NCI-H345 (cell line): ENCODE data around the gene CASKIN2.
A peak's percentile ranks its signal among the peaks of the same experiment; 100 is the strongest.
"Not testable (repeated sequence)": the region's sequence is repeated elsewhere in the genome, so short reads cannot be mapped to it uniquely, and the experiment has no call there.

Experiments
- DNase-seq: peaks from one replicate; lab custom pipeline; 2025; lab: John Stamatoyannopoulos, UW

The CASKIN2 gene

DNA sequence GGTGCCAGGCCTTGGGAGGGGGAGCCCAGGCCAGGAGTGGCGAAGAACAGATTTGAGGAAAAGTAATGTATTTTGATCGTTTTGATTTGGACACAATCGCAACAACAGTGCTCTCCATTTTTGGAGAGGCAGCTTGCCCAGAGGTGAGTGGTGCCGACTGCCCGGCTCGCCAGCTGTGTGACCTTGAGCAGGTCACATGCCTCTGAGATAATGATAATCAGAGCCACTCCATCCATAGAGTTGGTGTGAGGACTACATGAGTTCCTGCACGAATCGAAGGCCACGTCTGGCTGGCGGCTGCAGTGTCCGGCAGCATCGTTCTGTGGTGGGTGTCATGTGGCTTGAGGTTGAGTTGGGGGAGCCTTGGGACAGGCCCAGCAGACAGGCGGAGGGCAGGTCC is 30.8 kb upstream of the CASKIN2 start:
- DNase-seq = no peak

DNA sequence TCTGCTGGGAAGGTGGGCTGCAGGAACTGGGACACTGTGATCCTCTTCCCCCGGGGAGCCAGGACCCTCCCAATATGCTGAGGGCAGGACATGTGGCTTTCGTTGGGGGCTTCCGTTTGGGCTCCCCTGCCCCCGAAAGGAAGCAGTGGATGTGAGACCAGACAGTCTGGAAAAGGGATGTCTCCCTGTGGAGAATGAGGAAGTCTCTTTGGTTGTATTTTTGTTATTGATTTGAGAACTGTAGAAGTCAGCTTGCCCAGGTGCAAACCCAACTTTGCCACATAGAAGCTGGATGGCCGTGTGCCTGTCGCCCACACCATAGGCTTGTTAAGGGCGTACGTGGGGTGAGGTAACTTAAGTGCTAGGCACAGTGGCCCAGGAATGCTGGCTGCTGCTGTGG is 28.9 kb upstream of the CASKIN2 start:
- no peak for DNase-seq

DNA sequence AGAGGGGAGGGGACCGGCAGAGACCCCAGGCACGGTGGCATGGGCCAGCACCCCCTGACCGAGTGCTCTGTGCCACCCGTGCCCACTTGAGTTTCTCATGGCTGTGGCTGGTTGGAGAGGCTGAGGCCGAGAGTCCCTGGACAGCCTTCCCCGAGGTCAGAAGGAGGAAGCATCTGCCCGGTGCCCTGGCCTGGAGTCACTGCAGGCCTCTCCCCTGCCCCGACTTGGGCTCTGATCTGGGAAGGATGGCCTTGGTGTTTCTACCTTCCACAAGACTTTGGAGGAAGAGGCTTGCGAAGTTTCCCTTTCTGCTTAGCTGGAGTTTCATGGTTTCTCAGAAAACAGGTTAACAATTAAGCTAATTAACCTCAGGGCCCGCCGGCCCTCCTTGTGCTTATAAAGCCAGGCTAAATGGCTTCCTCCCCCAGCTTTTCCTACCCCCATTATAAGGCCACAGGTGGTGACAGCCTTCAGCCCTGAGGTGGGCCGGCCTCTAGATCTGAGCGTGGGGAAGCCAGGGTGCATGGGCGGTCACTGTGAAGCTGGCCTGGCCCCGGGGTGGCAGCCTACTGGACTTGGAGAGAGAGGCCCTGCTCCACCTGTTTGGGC is 27.5 kb upstream of the CASKIN2 start:
- DNase-seq = no peak

DNA sequence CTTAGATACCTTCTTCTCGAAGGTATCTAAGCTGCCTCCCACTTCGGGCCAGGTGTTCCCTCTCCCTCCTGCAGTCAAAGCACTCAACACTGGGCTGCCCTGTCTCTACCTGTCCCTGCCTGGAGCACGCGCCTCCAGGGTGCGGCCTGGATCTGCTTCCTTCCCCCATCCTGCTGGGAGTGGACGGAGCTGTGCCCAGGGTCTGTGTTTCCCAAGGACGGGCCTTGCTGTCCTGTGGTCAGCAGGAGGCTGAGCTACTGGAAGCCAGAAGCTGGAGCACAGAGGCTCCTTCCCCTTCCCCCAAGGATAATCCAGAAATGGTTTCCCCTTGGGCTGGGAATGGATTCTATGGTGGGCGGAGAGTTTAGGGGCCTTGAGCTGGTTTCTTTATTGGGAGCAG is 26.9 kb upstream of the CASKIN2 start:
- DNase-seq = no peak

DNA sequence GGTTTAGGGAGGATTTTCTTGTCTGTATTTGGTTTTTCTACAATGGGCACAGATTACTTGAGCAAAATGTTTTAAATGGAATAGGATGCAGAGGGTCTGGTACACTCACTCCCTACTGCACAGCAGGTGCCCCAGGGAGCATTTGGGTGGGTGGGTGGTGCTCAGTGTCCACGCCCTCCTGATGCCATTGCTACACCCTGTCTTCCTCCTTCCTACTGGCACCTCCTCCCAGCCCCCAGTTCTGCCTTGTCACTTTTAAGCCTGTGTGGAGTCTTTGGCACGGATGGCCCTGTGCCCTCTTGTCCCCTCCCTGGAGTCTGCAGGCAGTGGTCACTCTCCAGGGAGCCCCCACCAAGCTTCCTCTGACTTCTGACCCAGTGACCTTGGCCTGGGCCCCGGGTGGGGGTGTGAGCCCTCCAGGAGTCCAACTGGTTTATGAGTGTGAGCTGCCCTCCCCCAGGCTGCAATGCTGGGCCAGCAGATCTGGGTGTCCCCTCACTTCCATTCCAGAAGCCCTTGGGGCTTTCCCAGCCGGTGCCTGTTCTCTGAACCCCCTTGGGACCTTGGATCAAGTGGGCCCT is 25.7 kb upstream of the CASKIN2 start:
- no peak for DNase-seq

DNA sequence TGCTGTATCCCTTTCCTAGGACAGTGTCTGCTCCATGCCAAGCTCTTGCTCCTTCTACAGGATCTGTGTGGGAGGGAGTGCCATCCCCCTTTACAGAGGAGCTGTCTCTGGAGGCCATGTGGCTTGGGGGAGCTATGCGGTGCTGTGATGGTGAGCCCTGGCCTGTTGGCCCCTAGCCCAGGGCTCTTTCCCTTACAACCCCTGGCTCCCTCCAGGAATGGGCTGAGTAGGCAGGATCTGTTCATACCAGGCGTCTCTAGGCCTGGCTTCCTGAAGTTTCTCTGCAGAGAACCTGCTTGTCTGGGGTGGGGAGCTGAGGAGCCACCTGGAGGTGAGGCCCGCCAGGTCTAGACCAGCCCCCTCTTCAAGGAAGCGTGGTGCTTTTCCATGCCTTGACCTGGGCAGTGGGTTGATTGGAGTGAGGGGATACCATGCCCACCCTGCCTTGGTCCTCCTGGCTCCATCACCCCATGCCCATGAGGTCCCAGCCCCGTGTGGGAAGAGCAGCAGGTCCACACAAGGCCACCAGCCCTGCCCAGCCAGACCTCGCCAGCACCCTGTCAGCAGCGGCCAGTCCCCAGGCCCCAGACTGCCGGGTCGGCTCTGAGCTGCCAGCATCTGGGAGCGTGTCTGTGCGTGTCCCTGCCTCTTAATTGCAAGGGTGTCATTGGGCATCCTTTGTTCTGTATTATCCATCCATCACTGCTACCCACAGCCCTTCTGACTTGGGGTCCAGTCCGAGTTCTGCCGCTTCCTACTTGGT is 24.8 kb upstream of the CASKIN2 start:
- no peak for DNase-seq

DNA sequence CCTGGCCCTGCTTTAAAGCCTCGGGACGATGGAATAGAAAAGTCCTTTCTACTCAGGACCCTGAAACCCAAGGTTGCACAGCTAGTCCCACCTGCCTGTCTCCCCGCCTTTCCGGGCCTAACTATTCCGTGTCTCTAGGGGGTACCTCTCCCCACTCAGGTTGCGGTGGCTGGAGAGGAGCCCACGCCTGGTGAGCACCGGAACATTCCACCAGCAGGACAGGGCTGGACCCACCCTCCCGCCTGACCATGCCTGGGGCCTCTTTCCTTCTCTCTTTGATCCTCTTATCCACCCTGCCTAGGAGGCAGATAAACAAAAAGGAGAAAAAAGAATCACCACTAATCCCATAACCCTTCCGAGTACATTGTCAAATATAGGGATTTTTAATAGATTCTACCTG is 21.0 kb upstream of the CASKIN2 start:
- DNase-seq = no peak

DNA sequence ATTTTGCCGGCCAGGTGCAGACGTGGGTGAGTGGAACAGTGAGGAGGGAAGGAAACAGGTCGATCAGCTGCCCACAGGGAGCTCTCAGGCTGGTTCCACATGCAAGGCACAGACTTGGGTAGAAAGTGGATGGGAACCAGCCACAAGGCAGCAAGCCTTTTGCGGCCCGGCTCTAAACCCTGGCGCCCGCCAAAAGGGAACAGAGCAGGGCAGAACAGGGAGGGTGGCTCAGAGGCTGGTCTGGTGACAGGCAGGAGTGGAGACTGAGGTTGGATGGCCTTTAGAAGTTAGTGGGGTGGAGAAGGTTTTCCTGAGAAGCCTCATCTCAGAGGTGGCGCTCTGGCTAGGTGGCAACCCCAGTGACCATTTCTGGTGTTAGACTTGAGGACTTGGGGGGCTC is 20.5 kb upstream of the CASKIN2 start:
- no peak for DNase-seq

DNA sequence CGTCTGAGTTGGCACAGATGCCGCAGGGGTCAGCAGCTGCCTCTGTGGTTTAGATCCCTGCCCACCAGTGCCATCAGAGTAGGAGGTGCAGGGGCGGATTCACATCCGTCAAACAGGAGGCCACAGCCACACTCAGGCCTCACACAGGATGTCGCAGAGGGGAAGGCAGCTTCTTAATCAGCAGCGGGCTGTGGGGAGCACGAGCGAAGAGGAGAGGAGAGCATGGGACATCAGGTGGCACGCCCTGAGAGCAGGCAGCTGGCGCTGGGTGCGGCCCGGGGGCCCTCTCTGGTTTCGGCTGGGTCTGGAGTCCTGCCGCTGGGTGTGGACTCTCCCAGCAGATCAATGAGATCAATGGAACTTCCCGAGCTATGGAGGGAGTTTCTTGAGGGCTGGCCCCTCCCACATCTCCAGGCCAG is 19.8 kb upstream of the CASKIN2 start:
- DNase-seq = no peak

DNA sequence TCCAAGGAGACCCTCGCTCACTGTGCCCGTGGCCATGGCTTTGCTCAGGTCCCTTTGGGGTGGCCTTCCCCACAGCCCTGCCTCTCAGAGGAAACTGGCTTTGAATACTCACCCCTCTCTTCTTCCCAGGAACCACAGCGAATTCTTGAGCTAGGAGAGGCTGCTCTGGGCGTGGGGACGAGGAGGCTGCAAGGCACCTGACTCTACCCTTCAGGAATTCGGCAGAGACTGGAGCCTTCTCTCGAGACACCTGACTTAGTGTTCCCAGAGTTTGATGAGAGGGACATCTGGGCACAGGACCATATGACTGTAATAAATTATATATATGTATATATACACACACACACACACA is 16.4 kb upstream of the CASKIN2 start:
- DNase-seq = no peak

DNA sequence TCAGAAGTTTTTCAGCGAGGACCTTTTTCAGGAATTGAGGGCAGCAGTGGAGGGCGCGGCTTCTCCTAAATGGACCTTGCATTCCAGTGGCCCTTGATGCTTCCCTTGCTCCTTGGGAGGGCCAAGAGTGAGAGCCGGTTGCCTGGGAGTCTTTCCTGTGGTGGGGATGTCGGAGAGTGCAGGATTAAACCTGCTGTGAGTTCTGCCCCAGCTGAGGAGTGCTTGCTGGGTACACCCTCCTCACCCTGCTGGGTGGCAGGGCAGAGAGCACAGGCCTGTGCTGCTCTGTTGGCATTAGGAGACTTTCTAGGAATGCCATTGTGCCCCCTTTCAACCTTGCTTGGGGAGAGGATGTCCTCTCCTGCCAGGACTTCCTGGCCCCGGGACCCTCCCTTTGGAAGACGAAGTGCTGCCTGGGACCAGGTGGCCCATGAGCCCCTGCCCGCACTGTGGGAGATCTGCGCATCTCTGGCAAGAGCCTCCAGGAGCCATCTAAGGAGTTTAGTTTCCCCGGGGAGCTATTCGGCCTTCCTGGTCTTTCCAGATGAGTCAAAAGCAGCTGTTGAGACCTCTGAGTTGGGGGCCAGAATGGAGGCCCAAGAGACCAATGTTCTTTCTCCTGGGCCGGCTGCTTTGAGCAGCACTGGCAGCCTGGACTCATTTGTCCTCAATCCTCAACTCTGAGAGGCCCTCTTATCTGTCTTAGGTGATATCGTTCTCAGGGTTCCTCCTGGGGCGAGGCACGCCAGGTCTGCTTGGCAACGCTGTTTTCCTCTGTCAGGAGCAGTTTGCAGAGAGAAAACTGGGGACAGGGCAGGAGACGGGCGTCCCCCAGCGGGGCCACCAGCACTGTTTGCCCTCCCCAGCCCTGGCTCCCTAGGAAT is 15.7 kb upstream of the CASKIN2 start:
- DNase-seq = no peak

DNA sequence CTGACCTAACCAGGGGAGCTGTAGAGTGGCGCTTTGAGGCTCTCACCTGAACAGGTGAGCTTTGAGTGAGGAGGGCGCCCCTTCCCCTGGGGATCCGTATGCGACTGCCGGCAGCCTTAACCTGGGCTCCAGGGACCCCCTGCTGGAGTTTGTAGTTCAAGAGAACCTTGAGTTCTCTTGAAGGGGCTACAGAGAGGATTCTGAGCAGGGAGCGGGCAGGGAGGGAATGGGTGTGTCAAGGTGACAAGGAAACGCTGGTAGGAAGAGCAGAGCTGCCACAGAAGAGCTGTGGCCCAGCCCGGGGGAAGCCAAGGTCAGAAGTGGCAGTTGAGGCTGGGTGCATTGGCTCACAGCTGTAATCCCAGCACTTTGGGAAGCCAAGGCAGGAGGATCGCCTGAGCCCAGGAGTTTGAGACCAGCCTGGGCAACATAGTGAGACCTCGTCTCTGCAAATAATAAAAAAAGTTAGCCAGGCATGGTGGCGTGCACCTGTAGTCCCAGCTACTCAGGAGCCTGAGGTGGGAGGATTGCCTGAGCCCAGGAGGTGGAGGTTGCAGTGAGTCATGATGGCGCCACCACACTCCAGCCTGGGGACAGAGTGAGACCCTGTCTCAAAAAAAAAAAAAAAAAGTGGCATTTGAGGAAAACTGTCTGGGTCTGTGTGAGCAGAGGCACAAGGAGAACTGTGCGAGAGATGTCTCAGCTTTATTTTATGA is 11.4 kb upstream of the CASKIN2 start:
- DNase-seq = no peak

DNA sequence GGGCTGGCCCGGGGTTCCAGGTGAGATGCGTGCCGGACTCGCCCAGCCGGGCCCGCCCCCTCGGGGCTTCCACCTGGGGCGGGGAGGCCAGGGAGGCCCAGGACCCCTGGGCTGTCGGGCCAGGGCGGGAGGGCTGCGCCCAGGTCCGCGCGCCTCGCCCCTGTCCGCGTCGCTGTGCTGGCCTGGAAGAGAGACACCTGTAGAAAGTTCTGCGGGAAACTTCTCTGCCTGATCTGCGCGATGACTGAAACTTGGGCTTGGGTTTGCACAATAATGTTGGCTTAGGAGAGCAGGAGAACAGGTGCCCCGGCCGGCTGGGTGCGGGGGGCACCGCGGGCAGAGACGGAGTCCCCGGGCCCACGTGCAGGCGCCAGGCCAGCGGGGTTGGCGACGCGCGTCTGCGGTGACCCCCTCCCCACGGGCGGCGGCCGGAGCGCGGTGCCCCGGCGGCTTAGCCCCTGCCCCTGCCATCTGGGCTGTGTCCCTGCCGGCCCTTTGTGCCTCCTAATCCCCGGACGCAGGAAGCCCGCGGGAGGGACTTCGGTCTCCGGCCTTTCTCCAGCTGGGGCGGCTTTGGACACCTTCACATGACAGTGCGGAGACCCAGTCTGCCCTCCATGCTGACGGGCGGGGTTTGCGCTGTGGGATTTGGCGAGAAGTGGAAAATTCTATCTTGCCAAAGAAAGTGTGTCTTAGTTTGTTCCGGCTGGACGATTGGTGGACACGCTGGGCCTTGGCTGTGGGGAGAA is 10.6 kb upstream of the CASKIN2 start:
- no peak for DNase-seq

DNA sequence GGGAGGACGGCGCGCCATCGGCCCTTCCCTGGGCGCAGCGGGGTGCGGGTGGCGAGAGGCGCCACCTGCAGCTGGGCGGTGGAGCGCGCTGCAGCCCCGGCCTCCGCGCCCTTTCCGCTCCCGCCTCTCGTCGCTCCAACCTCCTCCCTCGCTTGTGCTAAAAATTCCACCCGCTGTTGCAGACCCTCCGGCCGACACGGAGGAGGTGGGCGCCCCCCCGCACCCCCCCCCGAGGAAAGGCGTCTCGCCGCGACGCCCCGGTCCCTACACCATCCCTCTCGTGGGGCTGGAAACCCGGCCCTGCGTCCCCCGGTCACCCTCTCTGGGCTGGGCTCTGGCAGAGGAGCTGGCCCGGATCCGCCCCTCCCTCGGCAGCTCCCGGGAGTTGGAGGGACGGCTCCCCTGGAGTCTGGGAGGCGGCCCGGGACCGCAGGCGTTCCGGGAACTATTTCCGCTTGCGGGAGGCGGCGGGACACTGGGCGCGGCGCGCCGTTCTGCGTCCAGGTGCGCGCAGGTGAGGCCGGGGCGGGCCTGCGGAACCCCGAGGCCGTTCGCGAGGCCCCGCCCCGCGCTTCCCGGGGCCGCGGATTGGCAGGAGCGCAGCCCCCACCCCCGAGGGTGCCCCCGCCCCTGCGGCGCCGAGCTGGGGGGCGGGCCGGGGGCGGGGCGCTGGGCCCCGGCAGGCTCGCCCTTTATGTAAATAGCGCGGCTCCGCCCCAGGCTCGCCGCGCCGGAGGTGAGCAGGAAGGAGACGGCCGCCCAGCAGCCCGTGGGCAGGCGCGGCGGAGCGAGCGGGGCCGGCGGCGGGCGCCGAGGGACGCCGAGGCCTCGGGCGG is 9.9 kb upstream of the CASKIN2 start, which contains the start of gene LLGL2:
Gene LLGL2 (plus strand): TSS at position 728 of the 836 bp plus-strand sequence. CDS start 17,730 bp downstream, outside the sequence.
- DNase-seq = peak; percentile 98

DNA sequence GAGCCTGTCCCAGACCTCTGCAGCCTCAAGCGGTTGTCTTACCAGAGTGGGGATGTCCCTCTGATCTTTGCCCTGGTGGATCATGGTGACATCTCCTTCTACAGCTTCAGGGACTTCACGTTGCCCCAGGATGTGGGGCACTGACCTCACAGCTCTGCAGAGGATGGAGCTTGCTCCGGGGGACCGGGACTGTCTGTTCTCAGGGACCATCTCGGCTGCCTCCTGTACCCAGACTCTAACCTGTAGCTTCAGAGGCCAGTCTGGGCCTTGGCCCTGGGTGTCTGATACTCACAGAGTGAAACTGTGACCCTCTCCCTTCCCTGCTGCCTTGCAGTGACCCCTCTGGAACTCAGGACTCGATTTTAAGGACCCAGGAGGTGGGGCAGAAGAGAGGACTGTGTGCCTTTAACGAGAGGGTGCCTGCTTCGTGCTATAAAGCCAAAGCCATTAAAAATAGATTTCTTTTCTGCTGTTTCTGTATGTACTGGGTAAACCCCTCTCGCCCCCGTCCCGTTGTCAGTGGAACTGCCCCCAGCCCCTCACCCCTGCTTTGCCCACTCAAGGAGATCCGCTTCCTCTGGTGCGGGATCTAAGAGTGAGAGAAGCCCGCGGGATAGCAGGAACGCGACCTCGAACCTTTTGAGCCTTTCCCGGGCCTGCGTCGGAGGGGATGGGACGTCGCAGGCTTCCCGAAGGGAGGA is 9.1 kb upstream of the CASKIN2 start:
- no peak for DNase-seq

DNA sequence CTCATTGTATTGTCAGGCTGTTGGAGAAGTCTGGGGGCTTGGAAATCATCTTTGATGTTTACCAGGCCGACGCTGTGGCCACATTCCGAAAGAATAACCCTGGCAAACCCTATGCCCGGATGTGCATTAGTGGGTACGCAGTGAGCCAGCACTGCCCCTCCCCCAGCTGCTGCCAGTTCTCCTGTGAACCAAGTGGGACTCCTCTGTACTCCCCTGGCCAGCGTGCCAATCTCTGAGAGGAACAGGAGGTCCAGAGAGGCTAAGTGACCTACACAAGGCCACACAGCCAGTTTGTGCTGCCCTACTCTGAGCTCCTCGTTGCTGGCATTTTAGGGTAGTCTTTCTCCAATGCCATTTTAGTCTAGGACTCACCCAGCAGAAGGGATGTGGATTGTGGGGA is 8.3 kb upstream of the CASKIN2 start:
- no peak for DNase-seq

DNA sequence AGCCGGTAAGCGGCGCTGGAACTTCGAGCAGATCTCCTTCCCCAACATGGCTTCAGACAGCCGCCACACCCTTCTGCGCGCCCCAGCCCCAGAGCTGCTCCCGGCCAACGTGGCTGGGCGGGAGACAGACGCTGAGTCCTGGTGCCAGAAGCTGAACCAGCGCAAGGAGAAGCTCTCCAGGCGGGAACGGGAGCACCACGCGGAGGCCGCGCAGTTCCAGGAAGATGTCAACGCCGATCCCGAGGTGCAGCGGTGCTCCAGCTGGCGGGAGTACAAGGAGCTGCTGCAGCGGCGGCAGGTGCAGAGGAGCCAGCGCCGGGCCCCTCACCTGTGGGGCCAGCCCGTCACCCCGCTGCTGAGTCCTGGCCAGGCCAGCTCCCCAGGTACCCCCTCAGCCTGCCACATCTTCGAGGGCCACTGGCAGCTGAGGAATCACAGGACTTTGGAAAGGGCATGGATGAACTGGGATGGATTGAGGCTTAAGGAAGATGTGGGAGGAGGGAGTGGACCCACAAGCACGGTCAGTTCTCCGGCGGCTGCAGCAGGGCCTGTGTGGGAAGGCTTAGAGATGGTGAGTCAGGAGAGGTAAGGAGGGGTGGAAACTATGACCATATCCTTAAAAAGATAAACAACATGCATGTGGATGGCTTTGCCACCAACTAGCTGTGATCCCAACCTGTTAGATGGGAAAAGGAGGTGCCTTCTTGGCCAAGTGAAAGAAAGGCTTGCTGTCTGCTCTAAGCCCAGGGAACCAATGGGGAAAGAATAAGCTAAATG is 6.8 kb upstream of the CASKIN2 start:
- DNase-seq = no peak

DNA sequence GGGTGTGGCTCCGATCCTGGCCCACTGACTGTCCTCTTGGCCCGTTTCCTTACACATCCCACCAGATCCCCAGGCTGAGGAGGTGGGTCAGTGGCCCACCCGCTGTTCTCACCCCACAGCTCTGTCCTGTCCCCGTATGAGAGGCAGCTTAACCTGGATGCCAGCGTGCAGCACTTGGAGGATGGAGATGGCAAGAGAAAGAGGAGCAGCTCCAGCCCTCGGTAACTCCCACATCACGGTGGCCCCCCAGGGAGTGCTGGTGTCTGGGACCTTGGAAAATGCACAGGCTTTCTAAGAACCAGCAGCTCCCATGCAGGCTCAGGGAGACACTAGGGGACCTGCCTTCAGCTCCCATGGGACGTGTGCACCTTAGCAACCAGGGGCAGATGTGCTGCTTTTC is 6.0 kb upstream of the CASKIN2 start:
- DNase-seq = no peak

DNA sequence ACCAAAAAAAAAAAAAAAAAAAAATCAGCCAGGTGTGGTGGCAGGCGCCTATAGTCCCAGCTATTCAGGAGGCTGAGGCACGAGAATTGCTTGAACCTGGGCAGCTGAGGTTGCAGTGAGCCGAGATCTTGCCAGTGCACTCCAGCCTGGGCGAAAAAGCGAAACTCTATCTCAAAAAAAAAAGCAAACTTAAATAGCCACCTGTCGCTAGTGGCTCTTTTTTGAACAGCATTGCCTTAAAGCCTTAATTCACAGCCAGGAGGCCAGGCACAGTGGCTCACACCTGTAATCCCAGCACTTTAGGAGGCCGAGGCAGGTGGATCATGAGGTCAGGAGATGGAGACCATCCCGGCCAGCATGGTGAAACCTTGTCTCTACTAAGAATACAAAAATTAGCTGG is 5.1 kb upstream of the CASKIN2 start:
- DNase-seq = not testable (repeated sequence)
